Skin of body (tissue), 2 donors: ENCODE results near the gene ADGRD1. TPM values are rescaled to one million over a fixed set of nuclear protein-coding genes. Genes with fewer than 3 reads are reported as not detected.

Source experiments
- DNase-seq: peaks from one replicate; lab custom pipeline; 2025; lab: John Stamatoyannopoulos, UW
- total RNA-seq: library from RNA; depleted of rRNA; stranded (reverse); fragments of >200 nt; gene quantifications from one replicate; pipeline ENCODE4 v1.2.3, GENCODE V29; 2014

Gene ADGRD1
- total RNA-seq, 1 donor from 2014 or later = 7.3 TPM

DNA sequence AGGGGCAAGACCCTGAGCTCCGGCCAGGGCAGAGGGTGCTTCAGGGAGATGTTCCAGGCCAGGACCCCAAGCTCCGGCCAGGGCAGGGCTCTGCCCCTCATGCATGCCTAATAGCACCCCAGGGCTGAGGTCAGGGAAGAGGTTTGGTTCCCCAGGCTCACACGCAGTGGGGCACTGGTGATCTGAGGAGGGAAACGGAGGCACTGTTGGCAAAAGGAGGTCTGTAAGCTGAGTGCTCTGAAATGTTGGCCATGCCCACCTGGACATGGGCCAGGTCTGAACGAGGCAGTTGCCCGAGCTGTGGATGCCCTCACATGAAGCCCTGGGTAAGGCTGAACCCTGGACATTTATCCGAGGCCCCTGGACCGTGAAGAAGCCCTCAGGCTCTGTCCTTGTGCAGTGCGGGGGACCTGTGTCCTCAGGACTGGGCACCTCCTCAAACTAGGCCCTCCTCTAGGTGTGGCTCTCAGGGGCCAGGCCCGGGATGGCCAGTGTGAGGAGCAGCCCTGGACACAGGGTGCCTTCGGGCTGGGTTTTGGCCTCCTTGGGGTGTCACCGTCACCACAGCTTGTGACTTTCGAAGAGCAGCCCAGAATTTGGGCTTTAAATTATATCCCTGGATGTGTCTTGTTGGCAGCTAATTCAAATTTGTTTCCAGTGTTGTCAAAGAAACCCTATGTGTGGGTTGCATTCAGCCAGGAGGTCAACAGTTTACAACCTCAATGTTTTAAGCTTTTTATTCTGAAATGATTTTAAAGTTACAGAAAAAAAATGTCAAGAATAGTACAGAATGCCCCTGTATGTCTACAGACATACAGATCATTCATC, 66.8 kb downstream of the ADGRD1 start:
- no peak for DNase-seq

DNA sequence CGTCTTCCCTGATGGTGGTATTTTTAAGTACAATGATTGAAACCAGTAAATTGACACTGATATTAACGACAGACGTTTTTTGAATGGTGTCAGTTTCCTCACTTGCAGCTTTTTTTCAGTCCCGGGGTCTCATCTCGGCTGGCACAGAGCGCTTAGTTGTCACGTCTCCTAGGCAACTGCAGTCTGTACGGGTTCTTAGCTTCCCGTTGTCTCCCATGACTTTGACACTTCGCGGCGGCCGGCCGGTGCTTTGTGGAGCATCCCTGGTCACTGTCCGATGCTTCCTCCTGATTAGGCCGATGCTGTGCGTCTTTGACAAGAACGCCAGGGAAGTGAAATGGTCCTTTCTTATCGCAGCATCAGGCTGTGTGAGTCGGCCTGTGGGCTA, 67.4 kb downstream of the ADGRD1 start:
- no peak for DNase-seq

DNA sequence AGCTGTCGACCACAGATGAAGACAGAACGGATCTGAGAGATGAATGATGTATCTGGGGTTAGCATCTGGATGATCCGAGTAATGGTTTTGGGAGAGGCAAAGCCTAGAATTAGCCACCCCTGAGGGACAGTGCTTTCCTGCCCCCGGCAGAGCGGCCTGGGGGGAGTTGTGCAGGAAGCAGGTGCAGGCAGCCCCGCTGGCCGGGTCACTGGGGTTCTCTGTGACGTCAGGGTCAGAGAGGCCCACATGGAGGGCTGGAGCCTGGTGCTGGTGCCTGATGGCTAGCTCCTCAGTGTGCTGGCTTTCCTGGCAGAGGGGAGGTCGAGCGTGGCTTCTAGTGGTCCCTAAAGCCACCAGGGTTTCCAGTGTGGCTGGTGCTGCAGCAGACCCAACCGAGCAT, 70.3 kb downstream of the ADGRD1 start:
- no peak for DNase-seq

DNA sequence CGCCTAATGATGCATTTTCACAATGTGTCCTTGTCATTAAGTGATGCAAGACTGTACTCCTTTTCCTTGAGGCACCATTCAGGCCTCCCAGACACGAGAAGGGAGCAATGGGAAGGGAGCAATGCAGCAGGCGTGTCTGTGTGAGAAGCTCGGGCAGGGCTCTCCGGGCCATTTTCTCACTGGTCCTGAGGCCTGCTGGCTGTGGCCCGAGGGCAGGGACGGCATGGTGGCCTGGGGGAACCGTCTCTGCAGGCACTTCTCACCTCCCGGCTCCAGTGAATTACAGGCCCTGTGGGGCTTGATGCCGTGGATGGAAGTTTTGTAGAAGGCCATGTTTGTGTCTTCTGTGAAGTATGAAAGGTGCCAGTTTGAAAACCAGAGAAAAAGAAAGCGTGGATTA, 71.0 kb downstream of the ADGRD1 start:
- no peak for DNase-seq

DNA sequence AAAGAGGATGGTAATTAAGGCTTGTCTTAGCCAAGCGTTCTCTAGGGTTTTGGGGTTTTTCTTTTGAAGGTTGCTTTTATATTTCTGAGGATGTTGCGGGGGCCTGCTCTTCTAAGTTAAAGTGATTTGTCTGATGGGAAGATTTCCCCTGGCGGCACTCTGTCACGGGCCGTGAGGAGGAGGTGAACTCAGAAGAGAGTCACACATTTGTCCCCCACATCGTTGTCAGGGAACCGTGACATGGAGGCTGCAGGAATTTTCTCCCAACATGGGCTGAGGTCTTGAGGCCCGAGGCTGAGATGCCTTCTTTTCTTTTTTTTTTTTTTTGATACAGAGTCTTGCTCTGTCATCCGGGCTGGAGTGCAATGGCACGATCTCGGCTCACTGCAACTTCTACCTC, 71.5 kb downstream of the ADGRD1 start:
- no peak for DNase-seq

DNA sequence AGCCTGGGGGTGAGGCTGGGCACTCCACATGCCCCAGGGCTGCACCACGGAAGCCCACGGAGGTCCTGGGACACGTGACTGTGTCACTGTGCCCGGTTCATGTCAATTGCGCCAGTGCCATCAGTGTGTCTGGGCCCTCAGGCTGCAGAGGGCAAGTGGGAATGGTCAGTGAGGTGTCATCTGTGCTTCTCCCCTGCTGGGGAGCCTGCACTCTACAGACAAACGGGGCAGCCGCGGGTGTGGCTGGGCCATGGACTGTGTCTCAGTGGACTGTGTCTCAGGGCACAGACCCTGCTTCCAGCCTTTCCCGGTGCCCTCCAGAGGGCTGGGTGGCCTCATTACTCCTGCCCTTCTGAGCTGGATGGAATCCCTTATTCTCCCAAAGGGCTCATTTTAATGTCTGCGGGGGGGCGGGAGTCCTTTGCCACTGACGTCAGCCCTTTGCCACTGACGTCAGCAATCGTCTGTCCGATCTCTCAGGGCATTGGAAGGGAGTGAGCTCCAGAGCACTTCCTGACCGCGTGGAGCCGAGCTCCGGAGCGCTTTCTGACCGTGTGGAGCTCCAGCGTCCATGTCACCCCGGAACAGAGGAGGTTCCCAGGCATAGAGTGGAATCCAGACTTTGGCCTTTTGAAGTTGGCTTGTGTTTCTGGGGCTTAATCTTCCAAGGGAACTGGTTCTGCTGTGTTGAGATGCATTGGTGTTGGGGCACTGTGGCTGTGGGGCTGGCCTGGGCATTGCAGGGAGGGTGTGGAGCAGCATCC, 72.4 kb downstream of the ADGRD1 start:
- DNase-seq = no peak

DNA sequence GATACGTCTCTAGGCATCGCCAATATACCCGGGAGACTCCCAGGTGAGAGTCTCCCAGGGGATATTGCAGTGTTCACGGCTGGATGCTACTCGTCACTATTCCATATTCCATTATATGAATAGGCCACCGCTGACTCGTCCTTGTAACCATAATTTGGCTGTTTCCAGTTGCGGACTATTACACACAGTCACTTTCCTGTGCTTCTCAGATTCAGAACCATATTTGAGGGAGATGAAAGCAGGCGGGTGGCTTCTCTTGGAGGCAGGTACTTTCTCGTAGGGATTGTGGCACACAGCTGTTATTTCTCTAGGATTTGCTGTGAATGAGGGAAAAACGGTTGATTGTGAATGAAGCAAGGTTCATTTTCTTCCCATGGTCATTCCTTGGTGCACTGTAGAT, 73.0 kb downstream of the ADGRD1 start:
- no peak for DNase-seq

DNA sequence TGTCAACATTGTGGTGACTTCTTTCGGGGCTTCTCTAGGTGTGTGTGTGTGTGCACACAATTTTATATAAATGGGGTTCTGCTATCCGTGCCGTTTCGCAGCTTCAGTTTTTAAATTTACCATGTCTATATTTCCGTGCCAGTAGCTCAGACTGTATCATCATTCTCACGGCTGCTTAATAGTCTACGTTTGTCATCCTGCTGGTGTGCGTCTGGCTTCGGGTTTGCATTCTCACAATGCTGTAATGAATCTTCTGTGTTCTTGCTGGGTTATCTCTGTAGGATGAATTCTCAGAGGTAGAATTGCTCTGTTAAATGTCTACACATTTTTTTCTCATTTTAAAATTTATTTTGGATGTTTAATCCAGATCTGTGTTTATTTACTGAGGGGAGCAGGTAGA, 73.6 kb downstream of the ADGRD1 start:
- DNase-seq = no peak

DNA sequence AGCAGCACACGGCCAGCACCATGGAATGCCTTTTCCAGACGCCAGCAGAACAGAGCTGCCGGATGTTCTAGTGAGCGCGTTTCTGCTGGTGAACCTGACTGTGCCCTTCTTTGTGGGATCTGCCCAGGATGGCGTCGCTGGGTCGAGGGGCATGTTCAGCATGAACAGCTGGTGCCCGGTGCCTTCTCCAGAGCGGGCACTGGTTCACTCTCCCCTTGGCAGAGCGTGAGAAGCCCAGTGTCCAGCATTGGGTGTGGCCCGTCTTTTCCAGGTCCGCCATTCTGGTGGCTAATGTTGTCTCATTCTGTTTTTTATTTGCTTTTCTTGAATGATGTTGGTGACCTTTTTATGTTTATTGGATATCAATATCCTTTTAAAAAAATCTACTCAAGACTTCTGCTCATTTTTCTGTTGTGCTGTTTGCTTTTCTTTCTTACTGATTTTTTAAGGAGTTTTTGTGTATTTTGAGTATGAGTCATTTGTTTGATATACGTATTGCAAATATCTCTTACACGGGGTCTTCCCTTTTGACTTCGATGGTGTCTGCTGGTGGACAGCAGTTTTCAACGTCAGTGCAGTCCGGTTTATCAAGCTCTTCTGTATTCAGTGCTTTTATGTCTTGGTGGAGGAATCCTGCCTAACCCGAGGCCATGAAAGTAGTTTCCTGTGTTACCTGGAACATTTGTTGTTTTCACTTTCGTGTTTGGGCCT, 74.3 kb downstream of the ADGRD1 start:
- no peak for DNase-seq

DNA sequence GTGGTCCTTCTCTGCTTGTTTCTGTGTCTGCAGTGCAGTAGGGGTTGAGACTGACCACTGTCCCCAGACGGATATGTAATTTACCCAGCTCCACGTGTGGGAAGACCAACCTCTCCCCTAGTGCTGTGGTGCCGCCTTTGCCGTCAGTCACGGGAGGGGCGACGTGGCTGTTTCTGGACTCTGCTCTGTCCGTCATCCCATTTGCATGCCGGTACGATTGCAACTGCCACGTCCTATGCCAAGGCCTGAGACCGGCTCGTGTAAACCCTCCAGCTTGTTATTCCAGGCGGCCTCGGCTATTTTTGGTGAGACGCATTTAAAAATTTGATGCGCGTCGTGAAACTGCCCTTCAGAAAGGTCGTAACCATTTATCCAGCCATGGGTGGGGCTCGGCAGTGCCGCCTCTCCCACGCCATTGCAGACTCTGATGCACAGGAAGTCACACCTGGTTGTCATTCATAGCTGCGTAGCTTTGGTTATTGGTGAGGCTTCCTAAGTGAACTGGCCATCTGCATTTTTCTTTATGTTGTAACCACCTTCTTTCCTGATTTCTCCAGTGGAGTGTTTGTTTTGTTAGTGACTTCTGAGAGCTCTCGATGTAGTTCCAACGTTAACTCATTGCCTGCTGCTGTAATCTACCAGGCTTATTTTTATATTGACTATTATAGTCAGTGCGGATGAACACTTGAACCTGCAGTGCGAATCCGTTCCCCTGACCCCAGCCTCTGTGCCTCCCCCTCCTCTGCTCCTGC, 75.1 kb downstream of the ADGRD1 start:
- DNase-seq = no peak

DNA sequence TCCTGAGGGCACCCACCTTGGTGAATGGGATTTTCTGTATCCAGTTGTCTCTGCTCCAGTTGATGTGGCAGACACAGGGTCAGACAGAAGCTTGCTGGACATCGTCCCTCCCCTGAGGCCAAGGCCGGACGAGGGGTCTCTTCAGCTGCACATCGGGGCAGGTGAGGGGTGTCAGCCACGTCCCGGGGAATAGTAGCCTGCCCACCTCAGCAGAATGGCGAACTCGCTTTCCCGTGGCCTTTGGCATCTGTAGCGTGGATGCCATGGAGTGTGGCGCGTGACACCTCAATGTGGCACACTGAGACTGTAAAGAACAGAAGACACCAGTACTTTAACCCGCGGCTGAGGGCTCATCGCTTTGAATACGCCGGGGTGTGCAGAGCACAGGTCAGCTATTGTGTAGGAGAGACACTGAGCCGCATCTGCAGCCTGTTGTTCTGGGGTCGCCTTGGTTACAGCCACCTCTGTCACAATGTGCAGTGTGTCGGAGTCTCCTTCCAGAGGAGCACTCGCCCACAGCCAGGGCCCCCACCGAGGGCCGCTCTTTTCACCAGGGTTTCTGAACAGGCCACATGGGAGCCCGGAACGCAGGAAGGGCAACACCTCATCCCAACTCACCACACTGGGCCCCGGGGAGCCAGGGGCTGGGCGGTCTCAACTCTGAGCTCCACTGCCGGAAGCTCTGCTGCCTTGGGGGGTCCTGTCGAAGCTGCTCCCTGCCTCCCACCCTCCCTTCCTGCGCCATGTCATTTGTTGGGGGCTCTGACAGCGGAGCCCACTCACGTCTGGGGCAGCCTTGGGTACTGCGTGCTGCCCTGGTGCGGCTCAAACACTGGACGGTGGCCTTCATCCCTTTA, 77.0 kb downstream of the ADGRD1 start:
- DNase-seq = no peak

DNA sequence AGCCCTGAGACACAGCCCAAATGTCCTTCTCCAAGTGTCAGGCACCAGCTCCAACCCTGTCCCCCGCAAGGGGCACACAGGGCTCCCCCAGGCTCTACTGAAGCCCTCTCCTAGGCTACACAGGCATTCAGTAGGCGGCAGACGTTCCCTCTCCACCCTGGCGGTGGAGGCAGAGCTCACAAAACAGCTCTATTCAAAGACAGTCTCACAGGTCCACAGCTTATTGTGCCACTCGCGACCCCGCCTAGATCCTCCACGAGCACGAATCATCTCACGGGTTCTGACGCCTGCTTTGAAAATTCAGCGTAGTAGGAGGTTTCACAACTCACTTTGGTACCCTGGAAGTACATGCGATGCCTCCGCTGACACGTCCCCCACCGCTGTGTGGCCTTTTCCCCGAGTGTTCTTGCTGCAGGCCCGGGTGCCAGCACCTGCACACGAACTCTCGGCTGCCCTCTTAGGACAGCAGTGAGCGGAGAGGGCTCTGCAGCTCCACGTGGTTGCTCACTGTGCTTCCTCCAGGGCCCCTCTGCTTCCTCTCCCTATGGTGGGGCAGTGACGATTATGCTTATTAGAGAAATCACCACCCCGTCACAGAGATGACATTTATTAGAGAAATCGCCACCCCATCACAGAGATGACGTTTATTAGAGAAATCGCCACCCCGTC, 78.5 kb downstream of the ADGRD1 start:
- no peak for DNase-seq

DNA sequence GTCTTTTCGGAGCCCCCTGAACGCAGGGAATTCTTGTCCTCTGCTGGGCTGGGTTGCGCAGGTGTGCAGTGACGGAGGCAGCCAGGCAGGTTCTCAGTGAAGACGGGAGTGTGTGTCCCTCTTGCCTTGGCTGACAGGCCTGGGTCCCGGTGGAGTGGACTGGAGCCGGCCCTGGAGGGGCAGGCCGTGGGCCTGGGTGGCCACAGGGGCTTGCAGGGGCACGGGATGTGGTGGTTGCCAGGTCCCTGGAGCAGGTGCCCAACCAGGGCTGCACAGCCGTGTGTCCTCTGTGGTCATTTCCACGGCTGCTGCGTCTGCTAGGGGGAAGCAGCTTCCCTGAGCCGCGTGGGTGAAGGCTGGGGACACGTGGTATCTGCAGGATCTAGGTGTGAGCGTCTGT, 79.8 kb downstream of the ADGRD1 start:
- DNase-seq = no peak

DNA sequence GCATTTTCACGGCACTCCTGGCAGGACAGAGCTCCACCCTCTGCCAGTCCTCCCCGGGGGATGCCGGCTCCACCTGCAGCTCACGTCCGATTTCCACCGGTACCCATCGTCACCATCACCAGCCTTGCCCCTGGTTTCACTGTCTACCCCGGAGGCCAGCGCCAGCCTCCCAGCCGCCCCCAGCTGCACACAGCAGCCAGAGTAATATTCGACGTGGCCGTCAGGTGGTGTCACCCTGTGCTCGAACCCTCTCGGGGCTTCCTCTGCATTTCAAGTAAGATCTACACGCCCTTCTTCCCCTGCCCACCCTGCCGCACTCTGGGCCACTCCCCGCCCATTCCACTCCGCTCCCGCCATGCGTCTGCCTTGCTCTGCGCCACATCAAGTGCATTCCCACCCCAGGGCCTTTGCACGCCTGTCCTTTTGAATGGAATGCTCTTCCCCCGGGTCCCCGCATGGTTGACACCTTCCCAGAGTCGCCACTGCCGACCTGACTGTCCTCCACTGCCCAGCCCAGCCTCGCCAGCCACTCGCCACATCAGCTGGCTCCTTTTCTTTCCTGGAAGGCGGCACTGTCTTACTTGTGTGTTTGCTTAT, 80.3 kb downstream of the ADGRD1 start:
- no peak for DNase-seq

DNA sequence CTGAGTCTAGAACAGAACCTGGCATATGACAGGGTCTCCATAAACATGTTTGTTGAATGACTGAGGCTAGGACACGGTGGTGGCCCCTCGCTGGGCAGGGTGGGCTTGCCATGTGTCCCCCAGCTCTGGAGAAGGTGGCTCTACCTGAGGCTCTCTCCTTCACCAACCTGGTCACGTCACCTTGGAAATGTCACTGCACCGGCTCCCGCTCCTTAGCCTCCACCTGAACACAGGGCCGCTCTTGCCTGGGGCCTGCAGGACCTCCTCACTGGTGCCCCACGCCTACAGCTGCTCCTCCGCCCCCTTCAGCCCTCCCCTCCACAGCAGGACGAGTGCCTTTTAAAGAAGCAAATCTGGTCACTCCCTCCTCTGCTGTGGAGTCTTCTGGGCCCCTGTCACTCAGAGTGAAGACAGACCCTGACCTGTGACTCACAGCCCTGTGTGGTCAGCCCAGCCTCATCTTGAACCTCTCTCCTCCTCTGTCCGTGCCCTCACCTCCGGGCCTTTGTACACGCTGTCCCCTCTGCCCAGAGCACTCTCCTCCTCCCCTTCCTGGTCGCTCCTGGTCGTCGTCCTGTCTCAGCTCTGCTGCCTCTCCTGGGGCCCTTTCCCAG, 81.0 kb downstream of the ADGRD1 start:
- DNase-seq = no peak

DNA sequence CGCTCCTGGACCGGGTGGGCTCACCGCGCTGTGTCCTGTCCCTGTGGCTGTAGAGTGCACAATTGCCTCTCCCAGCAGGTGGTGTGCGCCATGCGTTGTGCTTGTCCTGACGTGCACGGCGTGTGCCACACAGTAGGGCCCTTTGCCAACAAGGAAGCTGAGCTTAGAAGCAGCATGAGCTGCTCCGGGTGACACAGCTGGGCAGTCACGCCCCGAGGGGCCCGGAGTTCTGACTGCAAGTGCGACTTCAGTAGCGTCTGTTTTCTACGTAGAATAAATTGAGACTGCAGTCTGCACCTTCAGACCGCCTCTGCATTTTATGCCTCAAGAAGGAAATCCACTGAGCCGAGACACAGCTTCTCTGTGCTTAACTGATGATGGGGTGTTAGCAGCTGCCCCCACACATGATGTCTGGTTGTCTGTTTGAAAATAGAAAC, 81.6 kb downstream of the ADGRD1 start:
- DNase-seq = no peak

DNA sequence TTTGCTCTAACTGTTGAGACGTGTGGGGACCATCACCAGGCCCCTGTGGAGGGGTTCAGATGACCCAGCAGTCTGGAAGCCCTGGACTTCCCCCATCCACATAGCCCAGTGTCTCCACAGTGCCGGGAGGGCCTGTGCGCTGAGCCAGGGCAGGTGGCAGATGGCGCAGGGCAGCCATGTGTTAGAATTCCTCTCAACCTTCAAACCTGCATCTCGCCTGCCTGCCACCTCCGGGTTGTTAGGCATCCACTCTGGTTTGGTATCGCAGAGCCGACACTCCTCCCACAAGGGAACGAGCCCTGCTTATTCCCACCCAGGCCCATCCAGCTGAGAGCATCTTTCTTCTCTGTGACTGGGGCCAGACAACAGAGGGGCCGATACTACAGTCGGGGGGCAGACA, 84.5 kb downstream of the ADGRD1 start:
- no peak for DNase-seq

DNA sequence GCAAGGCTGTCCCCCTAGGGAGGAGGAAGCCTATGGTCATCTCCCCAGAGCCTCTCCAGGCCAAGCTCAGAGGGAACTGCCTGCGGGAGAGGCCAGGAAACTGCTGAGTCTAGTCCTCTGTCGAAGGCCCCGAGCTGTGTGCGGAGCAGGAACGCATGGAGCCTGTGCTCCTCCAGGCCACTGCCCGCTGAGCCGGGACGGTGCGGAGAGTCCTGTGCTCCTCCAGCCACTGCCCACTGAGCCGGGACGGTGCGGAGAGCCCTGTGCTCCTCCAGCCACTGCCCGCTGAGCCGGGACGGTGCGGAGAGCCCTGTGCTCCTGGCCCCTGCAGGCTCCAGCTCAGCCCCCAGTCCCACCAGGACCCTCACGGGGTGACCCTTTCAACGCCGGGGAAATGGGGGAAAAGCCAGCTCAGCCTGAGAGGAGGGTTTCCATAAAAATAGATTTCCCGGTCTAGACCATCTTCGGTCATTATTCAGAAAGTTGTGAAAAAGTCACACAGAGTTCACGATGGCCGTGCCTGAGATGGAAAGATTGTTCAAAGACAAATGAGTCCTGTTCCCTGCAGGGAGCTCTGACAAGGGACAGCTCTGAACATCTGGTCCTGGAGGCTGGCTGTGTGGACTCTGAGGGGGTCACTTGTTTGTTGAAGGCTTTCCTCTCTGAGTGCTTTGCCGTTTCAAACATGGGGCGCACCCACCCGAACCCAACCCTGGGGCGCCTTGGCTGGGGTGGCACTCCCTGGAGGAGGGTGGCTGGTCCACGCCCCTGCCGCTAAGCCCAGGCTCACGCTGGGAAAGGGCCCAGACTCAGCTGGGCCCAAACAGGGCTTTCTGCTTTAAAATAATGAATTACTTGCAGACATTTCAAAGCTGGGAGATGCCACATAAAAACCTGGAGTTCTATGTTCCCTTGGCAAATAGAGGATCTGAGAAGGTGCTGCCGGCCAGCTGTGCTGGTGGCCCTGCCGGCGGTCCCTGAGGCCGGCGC, 85.5 kb downstream of the ADGRD1 start:
- DNase-seq = no peak
